ENCODE data around the gene RABL6. TPM values are rescaled to one million over a fixed set of nuclear protein-coding genes. Genes with fewer than 3 reads are reported as not detected.
A peak's percentile ranks its signal among the peaks of the same experiment; 100 is the strongest.
"Not testable (repeated sequence)": the region's sequence is repeated elsewhere in the genome, so short reads cannot be mapped to it uniquely, and the experiment has no call there.

The RABL6 gene
- total RNA-seq, 2 donors from 2014 or later, result 48.4 to 61.7 TPM

- TF ChIP-seq CTCF (IDR thresholded peaks at IDR 0.05), result no peak
- Histone ChIP-seq H3K27me3 (no peaks in the 10 kb centered on the region), H3K27ac (no peak within 1 kb of the TSS), H3K36me3 (no peaks in the 10 kb centered on the region), H3K4me3 (no peak within 1 kb of the TSS), H3K4me1 (peaks cover 0 to 11% of the 10 kb centered on the region in 2 donors), H3K9me3 (no peaks in the 10 kb centered on the region)
- no peak for DNase-seq (ENCODE audit: low spot score)
Measured at GRCh38 chr9:136764301-136764891, 43.4 kb upstream of the RABL6 start, which contains the start of gene LCN15. LCN15 (minus strand) TSS chr9:136764518; CDS start chr9:136764488, 30 bp downstream.

- no peak for DNase-seq (ENCODE audit: low spot score)
- H3K27me3 ChIP-seq, result no peaks in the 10 kb centered on the region
- H3K36me3 ChIP-seq, result no peaks in the 10 kb centered on the region
- H3K9me3 ChIP-seq, result no peaks in the 10 kb centered on the region
- TF ChIP-seq CTCF (IDR thresholded peaks at IDR 0.05), result no peak
- no peak overlapping the region for H3K27ac ChIP-seq
- peaks cover 0 to 11% of the 10 kb centered on the region in 2 donors for H3K4me1 ChIP-seq
- H3K4me3 ChIP-seq, result no peak overlapping the region
Measured at GRCh38 chr9:136765041-136765440, 42.7 kb upstream of the RABL6 start.

- H3K9me3 ChIP-seq; H3K4me1 ChIP-seq; H3K27ac ChIP-seq; H3K36me3 ChIP-seq; DNase-seq (ENCODE audit: low spot score); H3K4me3 ChIP-seq; H3K27me3 ChIP-seq: not testable (repeated sequence)
Measured at GRCh38 chr9:136765745-136766409, 41.9 kb upstream of the RABL6 start.

- not testable (repeated sequence) for DNase-seq (ENCODE audit: low spot score); H3K36me3 ChIP-seq; H3K4me3 ChIP-seq; H3K27ac ChIP-seq; H3K27me3 ChIP-seq; H3K9me3 ChIP-seq; H3K4me1 ChIP-seq
- TF ChIP-seq CTCF (IDR thresholded peaks at IDR 0.05), result peak in 1 of 2 donors; percentile 50
Measured at GRCh38 chr9:136766410-136767120, 41.2 kb upstream of the RABL6 start.

GRCh38 chr9:136769710-136770191 lies 38.0 kb upstream of the RABL6 start:
- no peak for DNase-seq (ENCODE audit: low spot score)
- no peaks in the 10 kb centered on the region for H3K27me3 ChIP-seq
- H3K4me1 ChIP-seq, result peaks cover 0 to 4% of the 10 kb centered on the region in 2 donors
- peak; percentile 20 to 56 for TF ChIP-seq CTCF (IDR thresholded peaks at IDR 0.05)
- H3K9me3 ChIP-seq, result peaks cover 0 to 6% of the 10 kb centered on the region in 2 donors
- H3K36me3 ChIP-seq, result no peaks in the 10 kb centered on the region
- H3K4me3 ChIP-seq, result no peak overlapping the region
- H3K27ac ChIP-seq, result no peak overlapping the region

- H3K36me3 ChIP-seq, result no peaks in the 10 kb centered on the region
- H3K4me1 ChIP-seq, result no peaks in the 10 kb centered on the region
- TF ChIP-seq CTCF (IDR thresholded peaks at IDR 0.05), result no peak
- no peak overlapping the region for H3K4me3 ChIP-seq
- DNase-seq (ENCODE audit: low spot score), result no peak
- no peaks in the 10 kb centered on the region for H3K27me3 ChIP-seq
- peaks cover 0 to 6% of the 10 kb centered on the region in 2 donors for H3K9me3 ChIP-seq
- no peak overlapping the region for H3K27ac ChIP-seq
Measured at GRCh38 chr9:136771907-136772415, 35.8 kb upstream of the RABL6 start.

Data from right atrium auricular region (tissue), 2 donors.